Sigmoid colon (tissue), 4 donors: ENCODE measurements around the gene CSNK1A1.

Experiments
- POLR2A ChIP-seq, 2 donors: fragments of 450-650 bp; IDR thresholded peaks; one replicate each; pipeline ENCODE4 v1.6.1; 2016; ENCODE audit warnings: antibody characterized with exemption in 2 of 2, mild to moderate bottlenecking in 2 of 2, moderate library complexity in 2 of 2
- POLR2AphosphoS5 ChIP-seq, 4 donors: sonication (generic); formaldehyde crosslinking; IDR thresholded peaks; one replicate each; pipeline ENCODE4 v1.6.1; 2017; ENCODE audit warnings: antibody characterized with exemption in 4 of 4
- TF ChIP-seq, protein P1 (sequence below), 4 experiments: fragments of 450-650 bp in 3 of 4; fragments of 200-600 bp in 1 of 4; IDR thresholded peaks; one replicate each; pipeline ENCODE4 v1.5.1; 2016 to 2019; ENCODE audit warnings: antibody characterized with exemption in 4 of 4, mild to moderate bottlenecking in 3 of 4, moderate library complexity in 2 of 4

DNA sequence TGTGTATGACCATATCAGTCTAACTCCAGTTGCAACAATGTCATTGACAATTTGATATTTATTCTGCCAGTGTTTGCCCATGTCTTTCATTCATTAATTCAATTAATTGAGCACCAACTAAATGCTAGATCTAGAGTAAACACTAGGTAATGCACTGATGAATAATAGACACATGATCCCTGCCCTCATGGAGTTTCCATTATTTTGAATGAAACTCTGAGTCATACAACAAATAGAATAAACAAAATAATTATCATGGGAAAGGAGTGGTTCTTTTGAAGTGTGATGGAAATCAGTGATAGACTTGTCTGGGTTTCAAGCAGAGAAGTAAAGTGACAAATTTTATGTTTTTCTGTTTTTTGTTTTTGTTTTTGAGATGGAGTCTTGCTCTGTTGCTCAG lies 34.7 kb upstream of the CSNK1A1 start:
- TF ChIP-seq POLR2AphosphoS5 (IDR thresholded peaks at IDR 0.05) = no peak
- TF ChIP-seq POLR2A (IDR thresholded peaks at IDR 0.05) = no peak
- TF ChIP-seq, protein P1, sequence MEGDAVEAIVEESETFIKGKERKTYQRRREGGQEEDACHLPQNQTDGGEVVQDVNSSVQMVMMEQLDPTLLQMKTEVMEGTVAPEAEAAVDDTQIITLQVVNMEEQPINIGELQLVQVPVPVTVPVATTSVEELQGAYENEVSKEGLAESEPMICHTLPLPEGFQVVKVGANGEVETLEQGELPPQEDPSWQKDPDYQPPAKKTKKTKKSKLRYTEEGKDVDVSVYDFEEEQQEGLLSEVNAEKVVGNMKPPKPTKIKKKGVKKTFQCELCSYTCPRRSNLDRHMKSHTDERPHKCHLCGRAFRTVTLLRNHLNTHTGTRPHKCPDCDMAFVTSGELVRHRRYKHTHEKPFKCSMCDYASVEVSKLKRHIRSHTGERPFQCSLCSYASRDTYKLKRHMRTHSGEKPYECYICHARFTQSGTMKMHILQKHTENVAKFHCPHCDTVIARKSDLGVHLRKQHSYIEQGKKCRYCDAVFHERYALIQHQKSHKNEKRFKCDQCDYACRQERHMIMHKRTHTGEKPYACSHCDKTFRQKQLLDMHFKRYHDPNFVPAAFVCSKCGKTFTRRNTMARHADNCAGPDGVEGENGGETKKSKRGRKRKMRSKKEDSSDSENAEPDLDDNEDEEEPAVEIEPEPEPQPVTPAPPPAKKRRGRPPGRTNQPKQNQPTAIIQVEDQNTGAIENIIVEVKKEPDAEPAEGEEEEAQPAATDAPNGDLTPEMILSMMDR (IDR thresholded peaks at IDR 0.05) = no peak
